Measurements from ENCODE around the gene PLEKHO1.

GRCh38 chr1:150127868-150128267 lies 21.8 kb upstream of the PLEKHO1 start:
- TF ChIP-seq CTCF (conservative IDR thresholded peaks at IDR 0.05) (no peak), EZH2 (IDR thresholded peaks at IDR 0.05; ENCODE audit: low read depth) (no peak)
